ENCODE results near the gene ATP10A.

DNA sequence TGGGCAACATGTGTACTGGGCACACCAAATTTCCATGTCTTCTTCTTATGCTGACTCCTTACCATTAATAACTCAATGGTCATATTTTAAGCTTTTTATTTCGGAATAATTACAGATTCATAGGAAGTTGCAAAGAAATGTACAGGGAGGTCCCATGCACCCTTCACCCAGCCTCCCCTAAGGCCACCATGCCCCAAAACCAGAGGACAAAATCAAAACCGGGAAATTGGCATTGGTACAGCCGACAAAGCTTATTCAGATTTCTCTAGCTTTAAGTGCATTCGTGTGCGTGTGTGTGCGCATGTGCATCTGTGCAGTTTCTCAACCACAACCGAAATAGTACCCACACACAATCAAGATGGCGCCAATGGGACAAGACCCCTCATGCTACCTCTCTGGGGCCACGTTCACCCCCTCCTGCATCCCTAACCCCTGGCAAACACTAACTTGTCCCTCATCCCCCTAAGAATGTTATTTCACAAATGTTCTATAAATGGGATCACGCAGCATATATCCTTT lies 23.4 kb downstream of the ATP10A start:
- TF ChIP-seq, protein P1, sequence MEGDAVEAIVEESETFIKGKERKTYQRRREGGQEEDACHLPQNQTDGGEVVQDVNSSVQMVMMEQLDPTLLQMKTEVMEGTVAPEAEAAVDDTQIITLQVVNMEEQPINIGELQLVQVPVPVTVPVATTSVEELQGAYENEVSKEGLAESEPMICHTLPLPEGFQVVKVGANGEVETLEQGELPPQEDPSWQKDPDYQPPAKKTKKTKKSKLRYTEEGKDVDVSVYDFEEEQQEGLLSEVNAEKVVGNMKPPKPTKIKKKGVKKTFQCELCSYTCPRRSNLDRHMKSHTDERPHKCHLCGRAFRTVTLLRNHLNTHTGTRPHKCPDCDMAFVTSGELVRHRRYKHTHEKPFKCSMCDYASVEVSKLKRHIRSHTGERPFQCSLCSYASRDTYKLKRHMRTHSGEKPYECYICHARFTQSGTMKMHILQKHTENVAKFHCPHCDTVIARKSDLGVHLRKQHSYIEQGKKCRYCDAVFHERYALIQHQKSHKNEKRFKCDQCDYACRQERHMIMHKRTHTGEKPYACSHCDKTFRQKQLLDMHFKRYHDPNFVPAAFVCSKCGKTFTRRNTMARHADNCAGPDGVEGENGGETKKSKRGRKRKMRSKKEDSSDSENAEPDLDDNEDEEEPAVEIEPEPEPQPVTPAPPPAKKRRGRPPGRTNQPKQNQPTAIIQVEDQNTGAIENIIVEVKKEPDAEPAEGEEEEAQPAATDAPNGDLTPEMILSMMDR (IDR thresholded peaks at IDR 0.05) = no peak
- no peak for TF ChIP-seq POLR2A (IDR thresholded peaks at IDR 0.05)
